Nephron progenitor cell (in vitro differentiated cells): ENCODE data around the gene KCNK3.

Source experiments
- DNase-seq: peaks from one replicate; pipeline ENCODE4 v3.0.0; 2021
- H3K27ac Mint-ChIP-seq: 2 replicates; pipeline ENCODE4 v1.8.0; 2021; ENCODE audit warnings: mild to moderate bottlenecking, moderate library complexity, mixed read lengths
- H3K27me3 Mint-ChIP-seq: 2 replicates; pipeline ENCODE4 v1.8.0; 2021; ENCODE audit warnings: mild to moderate bottlenecking, low read depth, mixed read lengths; ENCODE audit not compliant: poor library complexity
- H3K36me3 Mint-ChIP-seq: 2 replicates; pipeline ENCODE4 v1.8.0; 2021; ENCODE audit warnings: low read depth, mixed read lengths
- H3K4me1 Mint-ChIP-seq: 2 replicates; pipeline ENCODE4 v1.8.0; 2021; ENCODE audit warnings: mixed read lengths
- H3K4me3 Mint-ChIP-seq: 2 replicates; pipeline ENCODE4 v1.8.0; 2021; ENCODE audit warnings: mild to moderate bottlenecking, moderate library complexity, mixed read lengths
- H3K9me3 Mint-ChIP-seq: 2 replicates; pipeline ENCODE4 v1.8.0; 2021; ENCODE audit warnings: mild to moderate bottlenecking, moderate library complexity, mixed read lengths
- CTCF ChIP-seq: fragments of 200-600 bp; sonication (generic); IDR thresholded peaks from 2 replicates; pipeline ENCODE4 v1.5.0; 2021; ENCODE audit warnings: antibody characterized with exemption

The KCNK3 gene

GRCh38 chr2:26729311-26729710 is 36.8 kb downstream of the KCNK3 start:
- DNase-seq, result no peak
- H3K4me3 Mint-ChIP-seq, result no peak overlapping the region
- no peak for TF ChIP-seq CTCF
- H3K27ac Mint-ChIP-seq, result no peak overlapping the region
- H3K36me3 Mint-ChIP-seq, result no peaks in the 10 kb centered on the region
- peaks cover 27% of the 10 kb centered on the region for H3K4me1 Mint-ChIP-seq
- H3K27me3 Mint-ChIP-seq, result peaks cover 13% of the 10 kb centered on the region
- H3K9me3 Mint-ChIP-seq, result no peaks in the 10 kb centered on the region

DNA sequence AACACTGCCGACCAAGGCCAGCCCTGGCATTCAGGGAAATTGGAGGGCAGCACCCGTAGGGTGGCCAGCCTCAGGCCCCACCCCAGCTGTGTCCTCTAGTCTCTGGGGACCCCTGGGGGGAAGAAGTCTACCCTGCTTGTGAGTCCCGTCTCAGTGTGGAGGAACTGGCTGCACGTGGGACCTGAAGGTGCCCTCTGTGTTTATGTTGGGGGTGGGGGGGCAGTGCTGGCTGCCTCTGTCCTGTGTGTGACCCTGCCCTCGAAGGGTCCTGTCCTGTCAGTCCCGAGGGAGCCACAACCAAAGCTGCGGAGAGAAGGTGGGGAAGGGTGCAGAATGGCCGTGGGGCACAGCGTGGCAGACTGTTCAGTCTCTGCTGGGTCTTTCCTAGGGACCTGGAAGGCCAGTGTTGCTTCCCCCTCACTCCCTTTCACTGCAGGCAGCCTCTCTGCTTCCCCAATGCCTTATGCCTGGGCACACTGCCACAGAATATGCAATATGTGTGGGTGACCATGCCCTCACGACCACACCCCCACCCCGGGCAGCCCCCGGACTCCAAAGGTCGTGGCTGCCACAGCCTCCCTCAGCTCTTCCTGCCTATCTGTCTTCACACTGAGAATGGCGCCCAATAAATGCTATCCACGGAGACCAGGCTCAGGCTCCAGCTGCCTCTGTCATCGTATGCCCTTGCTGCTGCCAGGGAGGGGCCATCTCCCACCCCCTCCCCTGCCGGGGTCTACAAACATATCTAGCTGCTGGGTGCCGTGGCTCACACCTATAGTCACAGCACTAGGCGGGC is 38.2 kb downstream of the KCNK3 start:
- Mint-ChIP-seq H3K27me3 (peaks cover 11% of the 10 kb centered on the region), H3K27ac (no peak overlapping the region), H3K36me3 (no peaks in the 10 kb centered on the region), H3K4me3 (no peak overlapping the region), H3K9me3 (no peaks in the 10 kb centered on the region), H3K4me1 (peaks cover 29% of the 10 kb centered on the region)
- TF ChIP-seq CTCF, result no peak
- no peak for DNase-seq

DNA sequence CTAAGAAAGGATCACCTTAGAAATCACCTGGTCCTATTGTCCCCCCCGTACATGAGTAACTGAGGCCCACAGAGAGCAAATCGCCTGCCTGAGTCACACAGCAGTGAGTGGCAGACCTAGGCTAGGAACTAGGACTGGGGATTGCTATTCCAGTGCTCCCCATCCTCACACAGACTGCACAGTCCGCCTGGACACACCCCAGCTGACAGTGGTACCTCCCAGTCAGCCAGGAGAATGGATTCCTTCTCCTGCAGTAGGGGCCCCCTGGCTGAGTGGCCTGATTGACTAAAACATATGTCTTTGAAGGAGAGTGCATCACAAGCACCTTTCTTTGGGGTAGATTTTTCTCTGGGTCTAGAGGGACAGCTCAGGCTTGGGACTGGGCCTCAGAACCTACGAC is 39.2 kb downstream of the KCNK3 start:
- H3K9me3 Mint-ChIP-seq, result no peaks in the 10 kb centered on the region
- peaks cover 11% of the 10 kb centered on the region for H3K27me3 Mint-ChIP-seq
- no peak overlapping the region for H3K4me3 Mint-ChIP-seq
- no peak overlapping the region for H3K27ac Mint-ChIP-seq
- no peak for DNase-seq
- peaks cover 38% of the 10 kb centered on the region for H3K4me1 Mint-ChIP-seq
- H3K36me3 Mint-ChIP-seq, result no peaks in the 10 kb centered on the region
- TF ChIP-seq CTCF, result no peak

DNA sequence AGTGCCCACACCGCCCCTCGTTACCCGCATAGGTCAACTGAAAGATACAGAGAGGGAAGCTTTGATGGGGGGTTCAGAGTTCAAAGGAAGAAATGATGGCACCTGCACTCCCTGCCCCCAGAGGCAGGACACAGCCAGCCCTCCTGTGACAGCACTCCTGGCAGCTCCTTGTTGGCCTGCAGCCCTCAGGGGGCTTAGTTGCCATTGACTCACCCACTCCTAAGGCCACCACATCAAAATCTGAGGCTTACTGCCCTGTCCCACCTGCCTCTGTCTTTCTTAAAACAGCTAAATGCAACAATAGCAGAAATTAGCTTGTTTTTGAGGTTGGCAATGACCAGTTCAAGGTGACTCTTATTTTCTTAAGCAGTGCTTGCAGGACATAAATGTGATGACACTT is 39.9 kb downstream of the KCNK3 start:
- H3K4me3 Mint-ChIP-seq, result no peak overlapping the region
- H3K9me3 Mint-ChIP-seq, result no peaks in the 10 kb centered on the region
- H3K36me3 Mint-ChIP-seq, result no peaks in the 10 kb centered on the region
- H3K27ac Mint-ChIP-seq, result no peak overlapping the region
- H3K4me1 Mint-ChIP-seq, result peaks cover 38% of the 10 kb centered on the region
- TF ChIP-seq CTCF, result no peak
- peaks cover 11% of the 10 kb centered on the region for H3K27me3 Mint-ChIP-seq
- no peak for DNase-seq

GRCh38 chr2:26733413-26733812 is 40.9 kb downstream of the KCNK3 start:
- Mint-ChIP-seq H3K27ac (no peak overlapping the region), H3K36me3 (no peaks in the 10 kb centered on the region), H3K9me3 (no peaks in the 10 kb centered on the region), H3K4me1 (peaks cover 38% of the 10 kb centered on the region), H3K27me3 (peaks cover 11% of the 10 kb centered on the region), H3K4me3 (no peak overlapping the region)
- TF ChIP-seq CTCF, result no peak
- no peak for DNase-seq

GRCh38 chr2:26735097-26735496 is 42.6 kb downstream of the KCNK3 start:
- Mint-ChIP-seq H3K27me3 (peaks cover 11% of the 10 kb centered on the region), H3K36me3 (no peaks in the 10 kb centered on the region), H3K4me3 (no peak overlapping the region), H3K9me3 (no peaks in the 10 kb centered on the region), H3K27ac (no peak overlapping the region), H3K4me1 (peaks cover 38% of the 10 kb centered on the region)
- TF ChIP-seq CTCF, result no peak
- no peak for DNase-seq
